SK-MEL-5 (cell line): ENCODE data around the gene TAF7. TPM values are rescaled to one million over a fixed set of nuclear protein-coding genes. Genes with fewer than 3 reads are reported as not detected.

Source experiments
- DNase-seq: peaks from one replicate; pipeline ENCODE4 v3.0.0-alpha.2; 2016; ENCODE audit warnings: low read depth, low spot score
- in situ Hi-C: cut with HindIII; loops from 2 replicates; pipeline ENCODE4 v1.10.0; 2016; ENCODE audit warnings: low sequenced_read_pairs, high pct_unique_total_duplicates, low pct_unique_long_range_greater_than_20kb
- total RNA-seq: library from RNA; depleted of rRNA; stranded (reverse); fragments of >200 nt; shearing (Covaris generic); gene quantifications from 2 replicates; pipeline ENCODE4 v1.2.3, GENCODE V29; 2014; rRNA removed

Gene TAF7
- total RNA-seq, 1 experiment from 2014 or later, result 60.5 TPM

DNA sequence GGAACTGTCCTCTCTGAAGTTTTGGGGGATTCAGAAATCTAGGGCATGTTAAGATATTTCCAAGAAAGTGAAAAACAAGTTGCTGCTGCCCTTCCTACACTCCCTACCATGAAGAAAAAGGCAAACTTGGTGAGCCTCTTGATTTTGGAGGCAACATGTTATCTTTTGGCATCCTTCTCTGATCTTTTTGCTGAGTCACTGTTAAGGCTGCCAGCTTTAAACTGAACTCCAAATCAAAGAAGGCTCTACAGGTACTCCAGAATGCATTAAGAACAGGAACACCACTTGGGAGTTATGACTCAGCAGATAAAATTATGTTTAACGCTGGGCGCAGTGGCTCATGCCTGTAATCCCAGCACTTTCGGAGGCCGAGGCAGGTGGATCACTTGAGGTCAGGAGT, 51.4 kb downstream of the TAF7 start:
- in situ Hi-C loops, result no loop called here
- no peak for DNase-seq

Other genes with a start within 250 kb of the TAF7 start
- gene PCDHB2, start 226.2 kb downstream of the TAF7 start, total RNA-seq, result 0.95 and 1.8 TPM in 2 replicates
- gene PCDHB3, start 220.3 kb downstream of the TAF7 start, total RNA-seq, result 0.13 and 0.21 TPM in 2 replicates
- 0.40 and 0.43 TPM in 2 replicates for gene PCDHB4, start 199.0 kb downstream of the TAF7 start, total RNA-seq
- gene PCDHB5, start 185.6 kb downstream of the TAF7 start, total RNA-seq, result 2.0 and 3.1 TPM in 2 replicates
- gene PCDHB6, start 170.7 kb downstream of the TAF7 start, total RNA-seq, result 0.21 and 0.43 TPM in 2 replicates
- 0.24 and 0.29 TPM in 2 replicates for gene PCDHB7, start 148.1 kb downstream of the TAF7 start, total RNA-seq
- 0.43 and 0.74 TPM in 2 replicates for gene PCDHB8, start 143.0 kb downstream of the TAF7 start, total RNA-seq
- 0.55 and 0.75 TPM in 2 replicates for gene PCDHB16, start 138.4 kb downstream of the TAF7 start, total RNA-seq
- 0.05 and 0.90 TPM in 2 replicates for gene PCDHB9, start 133.6 kb downstream of the TAF7 start, total RNA-seq
- gene PCDHB10, start 128.4 kb downstream of the TAF7 start, total RNA-seq, result 0.37 and 0.40 TPM in 2 replicates
- gene PCDHB11, start 121.2 kb downstream of the TAF7 start, total RNA-seq, result 0.55 and 0.75 TPM in 2 replicates
- 0.24 and 0.42 TPM in 2 replicates for gene PCDHB12, start 112.1 kb downstream of the TAF7 start, total RNA-seq
- 0.66 and 0.77 TPM in 2 replicates for gene PCDHB13, start 106.9 kb downstream of the TAF7 start, total RNA-seq
- gene PCDHB14, start 97.4 kb downstream of the TAF7 start, total RNA-seq, result 0.24 and 0.40 TPM in 2 replicates
- gene PCDHB15, start 75.4 kb downstream of the TAF7 start, total RNA-seq, result 1.1 and 1.6 TPM in 2 replicates
- gene SLC25A2, start 16.7 kb downstream of the TAF7 start, total RNA-seq, result 0.11 TPM in 1 of 2 replicates, not detected in the other
- 0.63 and 0.67 TPM in 2 replicates for gene PCDHGA1, start 9.7 kb upstream of the TAF7 start, total RNA-seq
- 1.7 and 2.0 TPM in 2 replicates for gene PCDHGA2, start 18.0 kb upstream of the TAF7 start, total RNA-seq
- 0.32 TPM in 1 of 2 replicates, not detected in the other for gene PCDHGA3, start 23.0 kb upstream of the TAF7 start, total RNA-seq
- gene PCDHGB1, start 29.3 kb upstream of the TAF7 start, total RNA-seq, result 1.2 and 1.6 TPM in 2 replicates
- 1.4 and 1.6 TPM in 2 replicates for gene PCDHGA4, start 34.2 kb upstream of the TAF7 start, total RNA-seq
- 1.5 and 1.7 TPM in 2 replicates for gene PCDHGB2, start 39.2 kb upstream of the TAF7 start, total RNA-seq
- gene PCDHGA5, start 43.4 kb upstream of the TAF7 start, total RNA-seq, result 0.56 and 0.66 TPM in 2 replicates
- gene PCDHGB3, start 49.5 kb upstream of the TAF7 start, total RNA-seq, result 0.21 and 0.53 TPM in 2 replicates
- 1.8 and 2.4 TPM in 2 replicates for gene PCDHGA6, start 53.1 kb upstream of the TAF7 start, total RNA-seq
- 0.71 and 1.6 TPM in 2 replicates for gene PCDHGA7, start 62.0 kb upstream of the TAF7 start, total RNA-seq
- 0.08 and 0.26 TPM in 2 replicates for gene PCDHGB4, start 66.9 kb upstream of the TAF7 start, total RNA-seq
- 0.05 and 0.13 TPM in 2 replicates for gene PCDHGA8, start 71.8 kb upstream of the TAF7 start, total RNA-seq
- gene PCDHGB5, start 77.2 kb upstream of the TAF7 start, total RNA-seq, result 0.29 and 0.50 TPM in 2 replicates
- gene PCDHGA9, start 82.0 kb upstream of the TAF7 start, total RNA-seq, result 0.03 and 0.45 TPM in 2 replicates
- gene PCDHGB6, start 87.2 kb upstream of the TAF7 start, total RNA-seq, result 0.21 and 0.40 TPM in 2 replicates
- gene PCDHGA10, start 92.2 kb upstream of the TAF7 start, total RNA-seq, result 0.18 and 0.21 TPM in 2 replicates
- gene PCDHGB7, start 96.9 kb upstream of the TAF7 start, total RNA-seq, result 7.4 and 8.6 TPM in 2 replicates
- 0.21 and 0.58 TPM in 2 replicates for gene PCDHGA11, start 100.3 kb upstream of the TAF7 start, total RNA-seq
- 10.0 and 13.8 TPM in 2 replicates for gene PCDHGA12, start 109.7 kb upstream of the TAF7 start, total RNA-seq
- 9.8 and 12.5 TPM in 2 replicates for gene PCDHGC3, start 155.2 kb upstream of the TAF7 start, total RNA-seq
- 0.11 TPM in 1 of 2 replicates, not detected in the other for gene PCDHGC4, start 164.2 kb upstream of the TAF7 start, total RNA-seq
- gene PCDHGC5, start 168.3 kb upstream of the TAF7 start, total RNA-seq, result 0.05 and 0.19 TPM in 2 replicates